ENCODE results near the gene STPG4.

DNA sequence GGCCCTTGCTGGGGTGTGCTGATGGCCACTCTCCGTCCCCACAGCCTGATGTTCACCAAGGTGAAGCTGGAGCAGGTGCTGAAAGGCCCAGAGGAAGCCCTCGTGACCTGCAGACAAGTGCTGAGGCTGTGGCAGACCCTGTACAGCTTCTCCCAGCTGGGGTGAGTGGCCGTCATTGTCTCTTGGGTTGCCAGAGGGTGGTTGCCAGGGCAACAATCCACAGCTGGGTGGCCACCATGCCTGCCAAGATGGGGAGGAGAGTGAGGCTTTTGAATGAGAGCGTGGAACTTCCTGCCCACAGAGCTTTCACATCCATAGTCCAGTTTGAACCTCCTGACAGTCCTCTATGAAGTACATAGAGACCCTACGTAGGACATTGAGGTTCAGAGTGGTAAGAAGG, 108.8 kb downstream of the STPG4 start:
- TF ChIP-seq, protein P1, sequence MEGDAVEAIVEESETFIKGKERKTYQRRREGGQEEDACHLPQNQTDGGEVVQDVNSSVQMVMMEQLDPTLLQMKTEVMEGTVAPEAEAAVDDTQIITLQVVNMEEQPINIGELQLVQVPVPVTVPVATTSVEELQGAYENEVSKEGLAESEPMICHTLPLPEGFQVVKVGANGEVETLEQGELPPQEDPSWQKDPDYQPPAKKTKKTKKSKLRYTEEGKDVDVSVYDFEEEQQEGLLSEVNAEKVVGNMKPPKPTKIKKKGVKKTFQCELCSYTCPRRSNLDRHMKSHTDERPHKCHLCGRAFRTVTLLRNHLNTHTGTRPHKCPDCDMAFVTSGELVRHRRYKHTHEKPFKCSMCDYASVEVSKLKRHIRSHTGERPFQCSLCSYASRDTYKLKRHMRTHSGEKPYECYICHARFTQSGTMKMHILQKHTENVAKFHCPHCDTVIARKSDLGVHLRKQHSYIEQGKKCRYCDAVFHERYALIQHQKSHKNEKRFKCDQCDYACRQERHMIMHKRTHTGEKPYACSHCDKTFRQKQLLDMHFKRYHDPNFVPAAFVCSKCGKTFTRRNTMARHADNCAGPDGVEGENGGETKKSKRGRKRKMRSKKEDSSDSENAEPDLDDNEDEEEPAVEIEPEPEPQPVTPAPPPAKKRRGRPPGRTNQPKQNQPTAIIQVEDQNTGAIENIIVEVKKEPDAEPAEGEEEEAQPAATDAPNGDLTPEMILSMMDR (IDR thresholded peaks at IDR 0.05; ENCODE audit: low read length): no peak
- TF ChIP-seq EZH2phosphoT487 (IDR thresholded peaks at IDR 0.05; ENCODE audit: low read length): no peak

Measured in MM.1S (cell line).